Posterior vena cava (tissue), 2 donors: ENCODE results near the gene GPM6B. TPM values are rescaled to one million over a fixed set of nuclear protein-coding genes. Genes with fewer than 3 reads are reported as not detected.

Experiments used
- DNase-seq: peaks from one replicate; pipeline ENCODE4 v3.0.0-alpha.2; 2020; ENCODE audit warnings: low spot score
- intact Hi-C, 2 donors: fragments of 100-400 bp; cut with DNase I; formaldehyde crosslinking; loops; one replicate each; pipeline versions ENCODE4 v1.14.1 to v1.14.2; 2022 to 2023
- total RNA-seq, 2 donors: library from RNA; stranded (reverse); fragmentation: NEBNext Ultra II Directional; extraction: Animal tissue kit (Norgen Biotek cat#: 25700); gene quantifications; one replicate each; pipeline ENCODE4 v1.2.1, GENCODE V29; 2021
- donor health status: DM: yes; HTN: yes; CAD: no.
- donor health status: DM: yes; HTN: yes; CAD: no.

GPM6B gene
- total RNA-seq, 2 donors from 2014 or later: 4.1 to 7.6 TPM

- DNase-seq: no peak
- intact Hi-C loops: no loop called here
Observed at GRCh38 chrX:13827298-13828090, 10.6 kb upstream of the GPM6B start.

- intact Hi-C loops: no loop called here
- no peak for DNase-seq
Observed at GRCh38 chrX:13826770-13827169, 9.9 kb upstream of the GPM6B start.

DNA sequence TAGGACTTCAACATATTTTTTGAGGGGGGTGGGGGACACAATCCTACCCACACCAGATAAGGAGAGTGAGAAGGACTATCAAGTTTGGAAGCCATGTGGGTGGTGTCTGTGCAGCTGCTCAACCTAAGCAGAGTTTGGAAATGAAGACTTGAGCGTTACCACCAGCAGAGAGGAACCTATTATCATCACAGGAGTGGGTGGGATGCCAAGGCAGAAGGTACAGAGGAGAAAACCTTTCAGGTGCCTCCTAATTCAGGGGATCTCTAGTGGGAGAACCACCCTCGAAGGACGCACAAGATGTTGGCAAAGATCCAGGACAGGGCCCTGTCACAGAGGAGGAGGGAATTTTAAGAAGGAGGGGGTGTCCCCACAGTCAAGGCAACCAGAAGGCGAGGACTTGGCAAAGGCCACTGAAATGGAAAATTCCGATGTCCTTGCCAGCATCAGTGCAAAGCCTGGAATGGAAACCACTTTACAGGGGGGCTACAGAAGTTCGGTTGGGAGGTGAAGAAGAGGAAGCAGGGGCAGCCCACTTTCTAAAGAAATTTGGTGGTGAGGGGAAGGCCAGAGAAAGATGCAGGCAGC is 8.4 kb upstream of the GPM6B start:
- no peak for DNase-seq

GRCh38 chrX:13824746-13825145 is 7.9 kb upstream of the GPM6B start:
- intact Hi-C loops: no loop called here
- DNase-seq: no peak

More for the DNA sequence above, 8.4 kb upstream of the GPM6B start:
- intact Hi-C loops: no loop called here

GRCh38 chrX:13821738-13822137 is 4.8 kb upstream of the GPM6B start:
- intact Hi-C loops: no loop called here

DNA sequence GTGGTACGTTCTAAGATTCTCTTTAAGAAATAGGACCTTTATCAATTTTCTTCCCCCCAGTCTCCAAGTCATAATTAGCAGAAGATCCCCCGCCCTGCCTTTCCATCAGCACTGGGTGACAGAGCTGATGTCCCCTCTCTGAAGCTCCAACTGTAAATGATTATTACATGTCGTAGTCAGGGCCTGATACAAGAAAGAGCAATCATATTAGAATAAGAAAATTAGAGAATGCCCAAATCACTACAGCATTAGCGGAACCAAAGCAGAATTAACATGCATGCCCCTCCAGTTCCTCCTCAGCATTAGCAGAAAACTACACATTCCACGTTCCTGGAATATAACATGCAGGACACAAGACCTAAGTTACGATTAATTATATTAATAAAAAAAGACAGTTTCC is 717 bp downstream of the GPM6B start:
- DNase-seq: no peak
- intact Hi-C loops: no loop called here

More at GRCh38 chrX:13821738-13822137, 4.8 kb upstream of the GPM6B start:
- no peak for DNase-seq

GRCh38 chrX:13815664-13816063 is 1.2 kb downstream of the GPM6B start:
- intact Hi-C loops: no loop called here
- no peak for DNase-seq

DNA sequence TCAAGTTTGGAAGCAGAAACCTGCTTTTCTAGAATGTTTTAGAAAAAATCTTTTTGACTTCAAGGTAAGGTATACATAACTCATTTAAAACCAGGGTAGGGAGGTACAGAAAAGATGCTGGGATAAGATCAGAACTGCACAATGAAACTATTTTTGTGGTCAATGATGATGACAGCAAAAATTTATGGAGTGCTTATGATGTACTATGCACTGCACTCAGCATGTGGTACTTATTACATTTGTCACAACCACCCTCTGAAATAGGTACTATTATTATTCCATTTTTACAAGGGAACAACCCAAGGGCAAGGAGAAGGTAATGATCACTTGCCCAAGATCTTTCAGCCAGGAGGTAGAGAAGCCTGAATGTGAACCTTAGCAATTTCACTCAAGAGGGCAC is 8.0 kb downstream of the GPM6B start:
- DNase-seq: no peak
- intact Hi-C loops: no loop called here

DNA sequence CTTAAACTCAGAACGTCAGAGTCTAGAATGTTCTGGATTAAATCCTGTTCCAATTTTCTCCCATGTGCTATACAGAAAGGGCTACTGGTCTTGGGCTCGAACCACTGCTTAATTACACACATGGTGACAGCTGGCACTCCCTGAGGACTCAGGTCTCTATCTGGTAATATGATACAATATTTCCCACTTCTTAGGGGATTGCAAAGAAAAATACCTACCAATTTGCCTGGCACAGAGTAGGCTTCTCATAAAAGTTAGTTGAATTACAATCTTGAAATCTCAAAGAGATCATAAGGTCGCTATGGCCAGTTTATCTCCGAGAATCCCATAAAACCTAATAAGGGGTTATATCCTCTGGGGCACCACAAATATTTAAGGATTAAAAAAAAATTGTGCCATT is 8.6 kb downstream of the GPM6B start:
- intact Hi-C loops: no loop called here
- no peak for DNase-seq

GRCh38 chrX:13805241-13805640 is 11.7 kb downstream of the GPM6B start:
- DNase-seq: no peak

DNA sequence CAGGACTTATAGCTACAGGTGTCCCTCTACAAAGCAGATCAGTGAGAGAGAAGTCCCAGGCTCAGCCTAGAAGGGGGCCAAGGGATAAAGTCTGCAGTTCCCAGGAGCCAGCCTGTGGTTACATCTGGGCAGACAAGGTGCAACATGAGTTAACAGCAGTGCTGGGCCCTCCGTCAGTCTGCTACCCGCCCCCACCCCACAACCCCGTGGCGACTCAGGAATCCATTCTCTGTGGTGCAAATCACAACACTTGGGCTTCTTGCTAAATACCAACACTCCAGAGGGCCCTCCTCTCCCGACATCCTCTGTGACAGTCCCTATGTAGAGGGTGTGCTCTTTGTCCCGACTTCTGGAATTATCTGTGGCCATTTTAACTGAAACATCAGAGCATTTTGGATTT is 13.8 kb downstream of the GPM6B start:
- intact Hi-C loops: no loop called here
- DNase-seq: no peak

More at GRCh38 chrX:13805241-13805640, 11.7 kb downstream of the GPM6B start:
- intact Hi-C loops: no loop called here

GRCh38 chrX:13798184-13798583 is 18.7 kb downstream of the GPM6B start:
- no peak for DNase-seq
- intact Hi-C loops: no loop called here

DNA sequence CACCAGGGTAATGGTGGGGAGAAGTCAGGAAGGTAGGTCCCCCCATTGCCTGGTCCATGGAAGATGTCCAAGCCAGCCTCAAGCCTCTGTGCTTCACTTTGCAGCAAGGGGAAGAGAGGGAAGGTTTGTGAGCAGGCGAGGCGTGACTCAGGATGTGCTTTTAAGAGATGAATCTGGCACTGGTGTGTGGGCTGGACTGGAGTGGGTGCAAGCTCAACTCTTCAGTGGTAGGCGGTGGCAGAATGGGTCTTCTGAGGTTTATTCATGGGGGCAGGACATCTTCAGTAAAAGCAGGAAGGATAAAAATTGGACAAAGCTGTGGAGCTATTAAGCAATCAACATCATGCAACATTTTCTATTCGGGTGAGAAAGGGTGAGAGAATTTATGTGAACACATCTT is 19.4 kb downstream of the GPM6B start:
- intact Hi-C loops: no loop called here

GRCh38 chrX:13794417-13794816 is 22.5 kb downstream of the GPM6B start:
- no peak for DNase-seq
- intact Hi-C loops: no loop called here

More for the DNA sequence above, 19.4 kb downstream of the GPM6B start:
- DNase-seq: no peak

- no peak for DNase-seq
- intact Hi-C loops: no loop called here
Observed at GRCh38 chrX:13793897-13794296, 23.0 kb downstream of the GPM6B start.

DNA sequence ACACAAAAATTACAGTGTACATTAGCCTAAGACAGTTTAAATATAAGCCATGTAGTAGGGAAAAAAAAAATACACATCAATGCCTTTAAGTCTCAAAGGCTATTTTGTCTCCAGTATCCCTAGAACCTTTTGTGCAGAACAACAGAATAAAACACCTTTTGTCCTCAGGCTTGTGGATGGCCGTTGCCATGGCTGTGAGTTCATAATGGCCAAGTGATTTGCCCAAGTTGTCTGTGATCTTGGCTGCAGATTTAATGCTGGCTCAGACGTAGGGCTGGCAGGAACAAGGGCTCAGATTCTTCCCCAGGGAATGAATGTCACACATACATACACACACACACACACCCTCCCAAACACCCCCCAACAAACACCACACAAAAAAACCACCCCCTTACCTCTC is 25.3 kb downstream of the GPM6B start:
- no peak for DNase-seq
- intact Hi-C loops: no loop called here

DNA sequence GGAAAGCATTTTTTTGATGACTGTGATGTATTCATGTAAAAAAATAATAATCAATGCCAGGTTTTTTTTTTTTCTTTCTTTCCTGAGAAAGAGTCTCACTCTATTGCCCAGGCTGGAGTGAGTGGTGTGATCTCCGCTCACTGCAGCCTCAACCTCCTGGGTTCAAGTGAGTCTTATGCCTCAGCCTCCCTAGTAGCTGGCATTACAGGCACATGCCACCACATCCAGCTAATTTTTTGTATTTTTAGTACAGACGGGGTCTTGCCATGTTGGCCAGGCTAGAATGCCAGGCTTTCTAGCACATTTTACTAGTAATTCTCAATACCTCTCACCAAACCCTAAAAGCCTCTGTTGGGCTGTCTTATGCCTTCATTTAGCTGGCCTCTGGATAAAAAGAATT is 25.7 kb downstream of the GPM6B start:
- no peak for DNase-seq
- intact Hi-C loops: no loop called here

- intact Hi-C loops: no loop called here
- no peak for DNase-seq
Observed at GRCh38 chrX:13790206-13791131, 26.4 kb downstream of the GPM6B start.

DNA sequence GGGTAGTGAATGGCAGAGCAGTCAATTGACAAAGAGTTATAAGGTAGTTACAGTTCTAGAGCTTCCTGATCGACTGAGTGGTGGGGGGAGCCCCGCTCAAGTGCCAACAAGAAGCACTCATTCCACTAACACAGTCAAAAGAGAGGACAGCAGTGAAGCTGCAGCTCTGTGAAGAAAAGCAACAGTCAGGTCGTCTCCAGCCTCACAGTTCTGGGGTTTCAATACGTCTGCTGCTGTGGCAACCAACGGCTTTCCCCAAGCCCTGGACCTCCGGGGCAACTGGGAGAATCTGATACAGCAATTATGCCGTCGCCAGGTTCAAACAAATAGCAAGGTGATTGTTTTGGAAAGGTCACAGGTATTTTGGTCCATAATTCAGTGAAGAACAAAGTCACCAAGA is 30.8 kb downstream of the GPM6B start:
- intact Hi-C loops: no loop called here
- DNase-seq: no peak

DNA sequence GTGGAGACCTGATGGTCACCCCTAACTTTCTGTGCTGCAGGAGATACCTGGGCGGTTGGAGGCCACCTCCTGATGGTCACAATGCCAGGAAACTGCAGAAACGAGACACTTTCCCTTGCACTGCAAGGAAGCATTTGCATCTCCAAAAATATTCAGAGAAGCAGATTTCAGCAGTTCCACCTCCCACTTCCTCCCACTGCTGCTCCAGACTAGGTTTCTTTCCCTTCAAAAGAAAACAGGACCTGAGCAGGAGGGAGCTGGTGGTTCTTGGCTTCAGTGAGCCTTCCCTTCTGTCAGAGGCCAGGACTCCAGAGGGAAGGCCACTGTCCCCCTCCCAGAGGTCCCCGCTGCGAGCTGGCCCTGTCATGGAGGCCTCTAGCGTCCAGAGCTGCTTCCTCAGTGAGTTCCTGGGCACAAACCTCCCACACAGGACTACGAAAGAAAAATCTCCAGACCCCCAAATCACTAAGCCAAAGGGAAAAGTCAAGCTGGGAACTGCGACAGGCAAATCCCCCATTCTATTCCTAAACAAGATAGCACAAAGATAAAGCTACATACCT is 35.9 kb downstream of the GPM6B start:
- intact Hi-C loops: no loop called here
- DNase-seq: no peak
